Liver (tissue), 9 donors: ENCODE measurements around the gene PDE1C. TPM values are rescaled to one million over a fixed set of nuclear protein-coding genes. Genes with fewer than 3 reads are reported as not detected.

ENCODE experiments used
- DNase-seq: peaks from one replicate; pipeline ENCODE4 v3.0.0-alpha.2; 2017; ENCODE audit warnings: low spot score
- H3K27ac ChIP-seq, 2 donors: one replicate each; pipeline ENCODE4 v1.7.0; 2013; ENCODE audit warnings: inconsistent platforms in 2 of 2, low read length in 2 of 2, control low read depth in 1 of 2, low read depth in 1 of 2, mild to moderate bottlenecking in 1 of 2
- H3K27me3 ChIP-seq, 4 donors: one replicate each; pipeline versions ENCODE4 v1.6.1 to v1.7.0; 2013; ENCODE audit warnings: low read length in 3 of 4, inconsistent platforms in 1 of 4, mild to moderate bottlenecking in 1 of 4, moderate library complexity in 1 of 4; ENCODE audit not compliant: control insufficient read depth in 4 of 4, insufficient read depth in 4 of 4
- H3K36me3 ChIP-seq, 4 donors: one replicate each; pipeline versions ENCODE4 v1.6.1 to v1.7.0; 2013; ENCODE audit warnings: low read length in 3 of 4, mild to moderate bottlenecking in 3 of 4, low read depth in 1 of 4, moderate library complexity in 1 of 4; ENCODE audit not compliant: control insufficient read depth in 4 of 4, insufficient read depth in 3 of 4
- H3K4me1 ChIP-seq, 4 donors: one replicate each; pipeline versions ENCODE4 v1.6.1 to v1.7.0; 2013; ENCODE audit warnings: low read length in 3 of 4, mild to moderate bottlenecking in 3 of 4, moderate library complexity in 1 of 4; ENCODE audit not compliant: control insufficient read depth in 4 of 4, insufficient read depth in 4 of 4
- H3K4me3 ChIP-seq, 3 donors: one replicate each; pipeline versions ENCODE4 v1.6.1 to v1.7.0; 2013; ENCODE audit warnings: low read length in 3 of 3, control low read depth in 1 of 3, low read depth in 1 of 3, mild to moderate bottlenecking in 1 of 3
- H3K9ac ChIP-seq, 2 donors: one replicate each; pipeline ENCODE4 v1.7.0; 2013; ENCODE audit warnings: low read length in 2 of 2, mild to moderate bottlenecking in 2 of 2, moderate library complexity in 2 of 2, control low read depth in 1 of 2, low read depth in 1 of 2
- H3K9me3 ChIP-seq, 4 donors: one replicate each; pipeline versions ENCODE4 v1.6.1 to v1.7.0; 2013; ENCODE audit warnings: low read length in 3 of 4; ENCODE audit not compliant: control insufficient read depth in 4 of 4
- ATF3 ChIP-seq: IDR thresholded peaks from 2 replicates; pipeline ENCODE4 v1.6.1; 2016; ENCODE audit warnings: antibody characterized with exemption
- CTCF ChIP-seq: fragments of 150-350 bp; IDR thresholded peaks from 2 replicates; pipeline ENCODE4 v1.5.1; 2017; ENCODE audit warnings: improper control_type of control experiment, low read depth, low read length; ENCODE audit not compliant: missing input control
- EGR1 ChIP-seq, 2 donors: IDR thresholded peaks; 2 replicates each; pipeline ENCODE4 v1.6.1; 2016 to 2018; ENCODE audit warnings: antibody characterized with exemption in 2 of 2, low read depth in 2 of 2
- FOXA1 ChIP-seq: IDR thresholded peaks from 2 replicates; pipeline ENCODE4 v1.6.1; 2016; ENCODE audit warnings: antibody characterized with exemption
- FOXA2 ChIP-seq: IDR thresholded peaks from 2 replicates; pipeline ENCODE4 v1.6.1; 2016; ENCODE audit warnings: antibody characterized with exemption
- HNF4A ChIP-seq, 2 donors: conservative IDR thresholded peaks; 2 replicates each; pipeline ENCODE4 v1.6.1; 2016; ENCODE audit warnings: antibody characterized with exemption in 2 of 2, mild to moderate bottlenecking in 2 of 2
- HNF4G ChIP-seq: IDR thresholded peaks from 2 replicates; pipeline ENCODE4 v1.6.1; 2016; ENCODE audit warnings: antibody characterized with exemption
- JUND ChIP-seq, 2 donors: IDR thresholded peaks; 2 replicates each; pipeline ENCODE4 v1.6.1; 2016; ENCODE audit warnings: antibody characterized with exemption in 2 of 2
- MAX ChIP-seq: IDR thresholded peaks from 2 replicates; pipeline ENCODE4 v1.6.1; 2016; ENCODE audit warnings: antibody characterized with exemption
- NR2F2 ChIP-seq: IDR thresholded peaks from 2 replicates; pipeline ENCODE4 v1.6.1; 2016; ENCODE audit warnings: antibody characterized with exemption
- RAD21 ChIP-seq, 2 donors: IDR thresholded peaks; 2 replicates each; pipeline ENCODE4 v1.6.1; 2016; ENCODE audit warnings: antibody characterized with exemption in 2 of 2, mild to moderate bottlenecking in 2 of 2
- REST ChIP-seq: IDR thresholded peaks from 2 replicates; pipeline ENCODE4 v1.6.1; 2016; ENCODE audit warnings: antibody characterized with exemption, mild to moderate bottlenecking
- RXRA ChIP-seq, 2 donors: IDR thresholded peaks; 2 replicates each; pipeline ENCODE4 v1.6.1; 2017 to 2018; ENCODE audit warnings: antibody characterized with exemption in 2 of 2, mild to moderate bottlenecking in 1 of 2
- SP1 ChIP-seq: IDR thresholded peaks from 2 replicates; pipeline ENCODE4 v1.6.1; 2018; ENCODE audit warnings: antibody characterized with exemption, mild to moderate bottlenecking
- TAF1 ChIP-seq: conservative IDR thresholded peaks from 2 replicates; pipeline ENCODE4 v1.6.1; 2016; ENCODE audit warnings: antibody characterized with exemption, mild to moderate bottlenecking
- YY1 ChIP-seq: IDR thresholded peaks from 2 replicates; pipeline ENCODE4 v1.6.1; 2016; ENCODE audit warnings: antibody characterized with exemption, mild to moderate bottlenecking
- ZBTB33 ChIP-seq: IDR thresholded peaks from 2 replicates; pipeline ENCODE4 v1.6.1; 2016; ENCODE audit warnings: antibody characterized with exemption
- WGBS: extraction: QIAGEN DNeasy Blood & Tissue Kit; methylation state at CpG from one replicate; pipeline ENCODE4 v1.1.7; 2013; 5-methylcytosine and 5-hydroxymethylcytosine counted together
- polyA plus RNA-seq, 2 donors: library from polyadenylated mRNA; stranded (reverse) in 1 of 2; unstranded in 1 of 2; fragments of 200-250 nt in 1 of 2; fragments of >200 nt in 1 of 2; fragmentation: Nextera tagmentation in 1 of 2; extraction: Ambion mirVana in 1 of 2; gene quantifications; one replicate each; pipeline versions ENCODE4 v1.2.1 to v1.2.3, GENCODE V29; 2013 to 2015
- total RNA-seq, 2 donors: library from RNA; depleted of rRNA; stranded (reverse); fragments of >200 nt; gene quantifications; one replicate each; pipeline ENCODE4 v1.2.3, GENCODE V29; 2014
- donor health status: healthy.
- donor health status: healthy.
- donor health status: healthy.
- donor health status: healthy.
- donor health status: healthy.

Gene PDE1C
- total and polyA plus RNA-seq, 4 donors = 0.05 to 0.92 (median 0.47) TPM; not detected in 1

- WGBS = 54% methylated on average over 3 of the region's 3 CpGs
- Histone ChIP-seq H3K9me3 (no peaks in the 10 kb centered on the region), H3K27ac (no peak overlapping the region), H3K4me3 (no peak overlapping the region), H3K9ac (no peak overlapping the region), H3K27me3 (peaks cover 0 to 2% (median 0%) of the 10 kb centered on the region in 4 donors), H3K4me1 (no peaks in the 10 kb centered on the region), H3K36me3 (no peaks in the 10 kb centered on the region)
- DNase-seq = no peak
- TF ChIP-seq RAD21 (IDR thresholded peaks at IDR 0.05) = no peak
- no peak for TF ChIP-seq RXRA (IDR thresholded peaks at IDR 0.05)
- no peak for TF ChIP-seq HNF4G
- no peak for TF ChIP-seq MAX
- no peak for TF ChIP-seq ZBTB33
- TF ChIP-seq FOXA2 = no peak
- no peak for TF ChIP-seq SP1
- TF ChIP-seq TAF1 = no peak
- no peak for TF ChIP-seq JUND (IDR thresholded peaks at IDR 0.05)
- no peak for TF ChIP-seq CTCF
- no peak for TF ChIP-seq NR2F2
- no peak for TF ChIP-seq ATF3
- TF ChIP-seq FOXA1 = no peak
- no peak for TF ChIP-seq EGR1 (IDR thresholded peaks at IDR 0.05; ENCODE audit: low read depth in 2 of 2)
- TF ChIP-seq REST = no peak
- no peak for TF ChIP-seq YY1
Measured at GRCh38 chr7:32030904-32031692, 39.1 kb downstream of the PDE1C start.

GRCh38 chr7:32026083-32026425, 44.2 kb downstream of the PDE1C start:
- no peak for DNase-seq
- Histone ChIP-seq H3K4me1 (no peaks in the 10 kb centered on the region), H3K4me3 (no peak overlapping the region), H3K9me3 (no peaks in the 10 kb centered on the region), H3K27me3 (no peaks in the 10 kb centered on the region), H3K9ac (no peak overlapping the region), H3K27ac (no peak overlapping the region), H3K36me3 (no peaks in the 10 kb centered on the region)
- TF ChIP-seq REST = no peak
- TF ChIP-seq TAF1 = no peak
- no peak for TF ChIP-seq MAX
- TF ChIP-seq HNF4A (conservative IDR thresholded peaks at IDR 0.05) = no peak
- 92% methylated on average over 5 of the region's 5 CpGs for WGBS
